GM12864 (cell line): ENCODE measurements around the gene ANKH.

Source experiments
- DNase-seq: peaks from one replicate; pipeline ENCODE4 v3.0.0-alpha.2; 2011; ENCODE audit warnings: low read depth
- H3K4me3 ChIP-seq: 2 replicates; pipeline ENCODE4 v1.5.1; 2011; ENCODE audit warnings: mild to moderate bottlenecking, low read depth, low read length, control low read depth
- TF ChIP-seq, protein P1 (sequence below): IDR thresholded peaks from 2 replicates; pipeline ENCODE4 v1.5.1; 2011; ENCODE audit warnings: low read depth, mild to moderate bottlenecking, moderate library complexity, low read length, control low read depth, inconsistent platforms; ENCODE audit errors: missing control alignments

Gene ANKH

DNA sequence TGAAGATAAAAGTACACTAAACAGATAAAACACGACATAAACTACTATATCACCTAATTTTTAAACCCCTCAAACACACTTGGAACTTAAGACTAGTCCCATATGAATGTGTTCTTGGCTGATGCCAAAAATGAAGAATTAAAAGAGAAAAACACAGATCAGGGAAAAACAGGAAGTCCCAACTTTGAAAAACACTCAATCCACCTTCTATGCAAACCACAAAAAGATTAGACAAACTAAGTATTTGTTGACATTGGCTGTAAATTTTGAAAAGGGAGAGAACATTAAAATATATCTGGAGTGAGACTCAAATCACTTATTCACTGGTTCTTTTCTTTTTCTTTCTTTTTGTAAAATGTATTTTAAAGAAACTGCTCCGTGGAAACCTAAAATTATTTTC lies 81.4 kb downstream of the ANKH start:
- no peak for DNase-seq
- H3K4me3 ChIP-seq: no peak overlapping the region
- TF ChIP-seq, protein P1, sequence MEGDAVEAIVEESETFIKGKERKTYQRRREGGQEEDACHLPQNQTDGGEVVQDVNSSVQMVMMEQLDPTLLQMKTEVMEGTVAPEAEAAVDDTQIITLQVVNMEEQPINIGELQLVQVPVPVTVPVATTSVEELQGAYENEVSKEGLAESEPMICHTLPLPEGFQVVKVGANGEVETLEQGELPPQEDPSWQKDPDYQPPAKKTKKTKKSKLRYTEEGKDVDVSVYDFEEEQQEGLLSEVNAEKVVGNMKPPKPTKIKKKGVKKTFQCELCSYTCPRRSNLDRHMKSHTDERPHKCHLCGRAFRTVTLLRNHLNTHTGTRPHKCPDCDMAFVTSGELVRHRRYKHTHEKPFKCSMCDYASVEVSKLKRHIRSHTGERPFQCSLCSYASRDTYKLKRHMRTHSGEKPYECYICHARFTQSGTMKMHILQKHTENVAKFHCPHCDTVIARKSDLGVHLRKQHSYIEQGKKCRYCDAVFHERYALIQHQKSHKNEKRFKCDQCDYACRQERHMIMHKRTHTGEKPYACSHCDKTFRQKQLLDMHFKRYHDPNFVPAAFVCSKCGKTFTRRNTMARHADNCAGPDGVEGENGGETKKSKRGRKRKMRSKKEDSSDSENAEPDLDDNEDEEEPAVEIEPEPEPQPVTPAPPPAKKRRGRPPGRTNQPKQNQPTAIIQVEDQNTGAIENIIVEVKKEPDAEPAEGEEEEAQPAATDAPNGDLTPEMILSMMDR: no peak

DNA sequence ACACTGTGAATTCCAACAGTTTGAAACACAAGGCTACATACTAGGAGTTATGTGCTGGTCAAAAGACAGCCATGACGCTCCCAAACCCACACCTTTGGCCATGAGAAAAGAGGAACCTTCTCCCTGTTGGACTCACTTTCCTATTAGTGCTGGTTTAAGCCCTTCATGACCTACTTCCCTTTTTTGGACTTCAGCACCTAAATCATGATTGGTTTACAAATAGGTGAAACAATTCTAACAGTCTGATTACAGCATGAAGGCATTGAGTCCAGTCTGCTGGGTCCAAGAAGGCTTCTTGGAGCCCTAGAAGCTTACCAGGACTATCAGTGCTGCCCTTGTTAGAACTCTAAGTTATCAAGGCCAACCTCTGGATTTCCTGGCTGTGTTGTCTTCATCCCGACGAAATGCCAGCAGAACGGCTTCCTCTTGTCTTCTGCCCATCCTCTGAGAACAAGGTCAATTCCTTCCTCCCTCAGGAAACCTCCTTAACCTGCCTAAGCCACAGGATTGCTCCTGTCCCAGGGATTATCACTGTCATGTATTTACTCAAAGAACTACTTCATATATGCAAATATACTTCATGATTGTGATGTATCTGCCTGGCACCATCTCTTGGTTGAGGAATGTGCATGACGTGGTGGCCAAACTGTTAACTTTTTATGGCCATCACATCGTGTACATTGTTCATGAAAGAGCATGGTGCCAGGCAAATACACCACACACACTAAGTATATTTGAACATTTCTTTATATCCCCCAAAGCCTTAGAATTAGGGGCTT lies 83.6 kb downstream of the ANKH start:
- H3K4me3 ChIP-seq: no peak overlapping the region
- DNase-seq: no peak
- TF ChIP-seq, protein P1: no peak

DNA sequence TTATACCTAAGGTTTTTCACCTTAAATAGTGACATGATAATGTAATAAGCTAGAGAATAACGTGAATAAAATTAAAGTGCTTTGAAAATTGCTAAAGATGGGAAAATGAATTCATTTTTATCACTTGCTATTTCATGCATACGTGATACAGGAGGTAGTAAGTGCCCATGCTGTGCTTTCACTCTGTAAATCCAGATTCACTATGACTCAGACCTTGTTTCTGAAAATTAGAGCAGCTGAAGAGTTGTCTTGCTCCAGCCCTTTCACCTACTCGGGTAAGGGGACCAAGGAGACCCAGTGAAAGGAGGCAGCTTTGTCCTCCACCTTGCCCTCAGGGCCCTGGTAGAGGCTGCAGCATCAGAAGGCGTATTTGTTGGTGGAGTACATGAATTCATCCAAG lies 87.9 kb downstream of the ANKH start:
- H3K4me3 ChIP-seq: no peak overlapping the region
- TF ChIP-seq, protein P1: no peak
- DNase-seq: no peak

DNA sequence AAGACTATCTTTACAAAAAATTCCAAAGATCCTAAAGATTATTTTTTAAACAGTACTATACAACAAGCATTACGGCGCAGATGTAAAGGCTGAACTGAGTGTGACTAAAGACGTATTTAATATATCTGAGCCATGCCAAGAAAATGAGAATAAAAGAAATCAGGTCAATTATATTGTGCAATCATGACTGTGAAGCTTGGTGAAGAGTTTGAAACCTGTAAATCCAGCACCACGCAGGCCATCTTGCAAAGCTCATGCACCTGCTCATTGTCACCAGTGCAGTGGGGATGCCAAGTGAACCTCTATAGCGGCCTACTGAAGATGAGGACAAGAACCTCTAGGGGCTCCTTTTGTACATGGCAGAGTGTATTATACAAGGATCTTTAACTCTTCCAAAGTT lies 89.0 kb downstream of the ANKH start:
- DNase-seq: no peak
- TF ChIP-seq, protein P1: no peak
- no peak overlapping the region for H3K4me3 ChIP-seq

DNA sequence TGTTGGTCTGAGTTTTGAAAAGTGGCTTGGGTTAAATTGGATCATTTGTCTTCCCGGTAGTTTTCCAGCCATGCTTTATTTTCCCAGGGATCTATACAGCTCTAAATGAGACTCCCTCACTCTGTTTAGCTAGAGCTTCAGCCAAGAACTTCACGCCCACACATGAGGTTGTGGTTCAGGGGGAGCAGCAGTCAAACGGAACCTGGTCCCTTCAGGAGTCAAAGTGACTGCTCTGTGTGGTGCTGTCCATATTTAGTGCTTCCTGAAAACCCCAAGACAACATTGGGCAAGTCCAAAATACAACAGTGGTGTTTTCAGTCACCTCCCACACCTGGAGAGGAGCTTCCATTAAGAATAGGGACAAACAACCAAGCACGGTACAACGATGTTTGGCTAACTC lies 90.5 kb downstream of the ANKH start:
- no peak for DNase-seq
- TF ChIP-seq, protein P1: no peak
- no peak overlapping the region for H3K4me3 ChIP-seq

DNA sequence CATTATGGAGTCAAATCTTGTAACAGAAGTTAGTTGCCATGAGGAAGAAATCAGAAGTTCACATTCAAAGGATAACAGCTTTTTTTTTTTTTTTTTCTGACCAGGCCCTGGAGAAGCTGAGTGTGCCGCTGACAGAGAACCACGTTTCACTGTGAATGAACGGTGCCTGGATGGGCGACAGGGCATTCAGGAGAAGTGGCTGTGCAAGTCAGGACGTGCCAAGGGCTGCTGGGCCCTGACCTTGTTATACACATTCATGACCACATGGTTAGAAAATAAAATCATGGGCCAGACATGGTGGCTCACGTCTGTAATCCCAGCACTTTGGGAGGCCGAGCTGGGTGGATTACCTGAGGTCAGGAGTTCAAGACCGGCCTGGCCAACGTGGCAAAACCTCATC lies 91.6 kb downstream of the ANKH start:
- no peak overlapping the region for H3K4me3 ChIP-seq
- no peak for DNase-seq
- TF ChIP-seq, protein P1: no peak

DNA sequence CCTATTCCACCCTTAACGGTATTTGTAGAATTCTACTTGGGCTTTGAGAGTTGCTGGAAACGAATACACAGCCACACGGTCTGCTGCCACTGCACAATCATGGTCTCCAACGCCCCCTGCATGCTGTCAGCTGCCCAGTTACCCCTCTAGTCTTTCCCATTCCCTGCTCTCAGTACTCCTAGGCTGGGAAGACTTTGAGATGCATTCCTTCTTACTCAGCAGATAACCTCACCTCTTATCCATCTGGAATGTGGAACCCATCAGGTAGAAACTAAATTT lies 92.8 kb downstream of the ANKH start:
- TF ChIP-seq, protein P1: no peak
- H3K4me3 ChIP-seq: no peak overlapping the region
- no peak for DNase-seq
